GM23248 (cell line): ENCODE data around the gene IPO13.

Experiments
- EZH2 ChIP-seq: fragments of 200-600 bp; sonication (generic); IDR thresholded peaks from 2 replicates; pipeline ENCODE4 v1.6.1; 2018; ENCODE audit warnings: antibody characterized with exemption, mild to moderate bottlenecking; ENCODE audit not compliant: insufficient read depth, poor library complexity, severe bottlenecking
- EZH2phosphoT487 ChIP-seq: fragments of 200-600 bp; sonication (generic); IDR thresholded peaks from 2 replicates; pipeline ENCODE4 v1.6.1; 2018; ENCODE audit warnings: antibody characterized with exemption, moderate library complexity, mild to moderate bottlenecking, low read depth; ENCODE audit not compliant: insufficient read depth

DNA sequence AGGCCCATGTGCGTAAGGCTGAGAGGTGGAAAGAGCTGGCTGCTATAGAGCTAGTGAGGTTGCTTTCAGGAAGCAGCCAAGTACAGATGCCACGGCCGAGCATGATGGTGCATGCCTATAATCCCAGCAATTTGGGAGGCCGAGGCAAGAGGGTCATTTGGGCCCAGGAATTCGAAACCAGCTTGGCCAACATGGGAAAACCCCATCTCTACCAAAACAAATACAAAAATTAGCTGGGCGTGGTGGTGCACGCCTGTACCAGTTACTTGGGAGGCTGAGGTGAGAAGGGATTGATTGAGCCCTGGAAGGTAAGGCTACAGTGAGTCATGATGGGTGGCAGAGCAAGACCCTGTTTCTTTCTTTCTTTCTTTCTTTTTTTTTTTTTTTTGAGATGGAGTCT, 47.3 kb downstream of the IPO13 start:
- TF ChIP-seq EZH2phosphoT487 (no peak), EZH2 (no peak)
